GM23248 (cell line): ENCODE results near the gene PTEN.

Experiments
- EZH2 ChIP-seq: fragments of 200-600 bp; sonication (generic); IDR thresholded peaks from 2 replicates; pipeline ENCODE4 v1.6.1; 2018; ENCODE audit warnings: antibody characterized with exemption, mild to moderate bottlenecking; ENCODE audit not compliant: insufficient read depth, poor library complexity, severe bottlenecking
- EZH2phosphoT487 ChIP-seq: fragments of 200-600 bp; sonication (generic); IDR thresholded peaks from 2 replicates; pipeline ENCODE4 v1.6.1; 2018; ENCODE audit warnings: antibody characterized with exemption, moderate library complexity, mild to moderate bottlenecking, low read depth; ENCODE audit not compliant: insufficient read depth

GRCh38 chr10:87849001-87849400 lies 14.4 kb upstream of the PTEN start:
- no peak for TF ChIP-seq EZH2phosphoT487
- no peak for TF ChIP-seq EZH2
